Measurements from ENCODE around the gene ROBO1.

Gene ROBO1

GRCh38 chr3:79418855-79419621 is 348.8 kb downstream of the ROBO1 start:
- H3K27me3 ChIP-seq (ENCODE audit: low read length), result no peaks in the 10 kb centered on the region
- H3K4me3 ChIP-seq (ENCODE audit: insufficient read depth, low read length, poor library complexity, severe bottlenecking), result no peak overlapping the region
- H3K9me2 ChIP-seq (replicated peaks; ENCODE audit: insufficient read depth, low read length), result no peaks in the 10 kb centered on the region
- no peak overlapping the region for H3K4me2 ChIP-seq (ENCODE audit: low read depth, low read length, poor library complexity, severe bottlenecking)
- H4K20me1 ChIP-seq (ENCODE audit: low read depth, low read length), result no peaks in the 10 kb centered on the region
- no peaks in the 10 kb centered on the region for H3K36me3 ChIP-seq (ENCODE audit: low read length)
- H3K27ac ChIP-seq (ENCODE audit: low read depth, low read length), result no peak overlapping the region
- no peaks in the 10 kb centered on the region for H3F3A ChIP-seq (ENCODE audit: insufficient read depth)
- H3K9ac ChIP-seq (ENCODE audit: low read length), result no peak overlapping the region
- H2AFZ ChIP-seq (ENCODE audit: low read depth, low read length, severe bottlenecking), result no peak overlapping the region
- TF ChIP-seq, protein P1, sequence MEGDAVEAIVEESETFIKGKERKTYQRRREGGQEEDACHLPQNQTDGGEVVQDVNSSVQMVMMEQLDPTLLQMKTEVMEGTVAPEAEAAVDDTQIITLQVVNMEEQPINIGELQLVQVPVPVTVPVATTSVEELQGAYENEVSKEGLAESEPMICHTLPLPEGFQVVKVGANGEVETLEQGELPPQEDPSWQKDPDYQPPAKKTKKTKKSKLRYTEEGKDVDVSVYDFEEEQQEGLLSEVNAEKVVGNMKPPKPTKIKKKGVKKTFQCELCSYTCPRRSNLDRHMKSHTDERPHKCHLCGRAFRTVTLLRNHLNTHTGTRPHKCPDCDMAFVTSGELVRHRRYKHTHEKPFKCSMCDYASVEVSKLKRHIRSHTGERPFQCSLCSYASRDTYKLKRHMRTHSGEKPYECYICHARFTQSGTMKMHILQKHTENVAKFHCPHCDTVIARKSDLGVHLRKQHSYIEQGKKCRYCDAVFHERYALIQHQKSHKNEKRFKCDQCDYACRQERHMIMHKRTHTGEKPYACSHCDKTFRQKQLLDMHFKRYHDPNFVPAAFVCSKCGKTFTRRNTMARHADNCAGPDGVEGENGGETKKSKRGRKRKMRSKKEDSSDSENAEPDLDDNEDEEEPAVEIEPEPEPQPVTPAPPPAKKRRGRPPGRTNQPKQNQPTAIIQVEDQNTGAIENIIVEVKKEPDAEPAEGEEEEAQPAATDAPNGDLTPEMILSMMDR (IDR thresholded peaks at IDR 0.05; ENCODE audit: insufficient read depth, low read length, poor library complexity, severe bottlenecking), result no peak
- TF ChIP-seq EZH2phosphoT487 (conservative IDR thresholded peaks at IDR 0.05; ENCODE audit: low read length), result no peak
- no peaks in the 10 kb centered on the region for H3K9me3 ChIP-seq (ENCODE audit: insufficient read depth, low read length)
- no peaks in the 10 kb centered on the region for H3K79me2 ChIP-seq (ENCODE audit: insufficient read depth, low read length)

DNA sequence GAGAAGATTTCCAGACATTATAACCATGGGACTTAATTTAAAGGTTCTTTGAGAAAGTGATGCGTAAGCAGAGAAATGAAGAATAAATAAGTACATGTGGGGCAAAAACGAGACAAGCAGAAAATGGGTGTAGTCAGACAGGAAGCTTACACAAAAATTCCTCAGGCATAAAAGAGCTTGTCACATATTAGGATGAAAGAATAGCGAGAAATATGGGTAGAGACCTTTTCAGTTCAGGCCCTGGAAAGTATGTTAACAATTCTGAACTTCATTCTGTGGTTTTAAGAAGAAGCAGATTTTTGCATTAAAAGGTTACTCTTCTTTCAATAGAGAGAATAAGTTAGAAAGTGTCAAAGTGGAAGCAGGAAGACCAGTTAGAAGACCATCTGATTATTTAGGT is 352.4 kb downstream of the ROBO1 start:
- no peaks in the 10 kb centered on the region for H4K20me1 ChIP-seq (ENCODE audit: low read depth, low read length)
- no peak overlapping the region for H2AFZ ChIP-seq (ENCODE audit: low read depth, low read length, severe bottlenecking)

GRCh38 chr3:79414806-79415205 is 353.0 kb downstream of the ROBO1 start:
- Histone ChIP-seq H3K4me3 (ENCODE audit: insufficient read depth, low read length, poor library complexity, severe bottlenecking) (no peak overlapping the region), H3K36me3 (ENCODE audit: low read length) (no peaks in the 10 kb centered on the region), H2AFZ (ENCODE audit: low read depth, low read length, severe bottlenecking) (no peak overlapping the region), H3K9me2 (replicated peaks; ENCODE audit: insufficient read depth, low read length) (no peaks in the 10 kb centered on the region), H3K79me2 (ENCODE audit: insufficient read depth, low read length) (no peaks in the 10 kb centered on the region), H3K27me3 (ENCODE audit: low read length) (no peaks in the 10 kb centered on the region), H3K4me2 (ENCODE audit: low read depth, low read length, poor library complexity, severe bottlenecking) (no peak overlapping the region), H3F3A (ENCODE audit: insufficient read depth) (no peaks in the 10 kb centered on the region), H4K20me1 (ENCODE audit: low read depth, low read length) (no peaks in the 10 kb centered on the region), H3K27ac (ENCODE audit: low read depth, low read length) (no peak overlapping the region), H3K9me3 (ENCODE audit: insufficient read depth, low read length) (no peaks in the 10 kb centered on the region), H3K9ac (ENCODE audit: low read length) (no peak overlapping the region)
- TF ChIP-seq EZH2phosphoT487 (conservative IDR thresholded peaks at IDR 0.05; ENCODE audit: low read length), result no peak
- TF ChIP-seq, protein P1 (IDR thresholded peaks at IDR 0.05; ENCODE audit: insufficient read depth, low read length, poor library complexity, severe bottlenecking), result no peak

More for the DNA sequence above, 352.4 kb downstream of the ROBO1 start:
- no peak overlapping the region for H3K9ac ChIP-seq (ENCODE audit: low read length)
- H3K9me2 ChIP-seq (replicated peaks; ENCODE audit: insufficient read depth, low read length), result no peaks in the 10 kb centered on the region
- H3K4me3 ChIP-seq (ENCODE audit: insufficient read depth, low read length, poor library complexity, severe bottlenecking), result no peak overlapping the region
- H3K79me2 ChIP-seq (ENCODE audit: insufficient read depth, low read length), result no peaks in the 10 kb centered on the region
- H3K9me3 ChIP-seq (ENCODE audit: insufficient read depth, low read length), result no peaks in the 10 kb centered on the region
- no peaks in the 10 kb centered on the region for H3K27me3 ChIP-seq (ENCODE audit: low read length)
- no peak overlapping the region for H3K4me2 ChIP-seq (ENCODE audit: low read depth, low read length, poor library complexity, severe bottlenecking)
- no peak overlapping the region for H3K27ac ChIP-seq (ENCODE audit: low read depth, low read length)
- H3F3A ChIP-seq (ENCODE audit: insufficient read depth), result no peaks in the 10 kb centered on the region
- no peaks in the 10 kb centered on the region for H3K36me3 ChIP-seq (ENCODE audit: low read length)
- TF ChIP-seq, protein P1 (IDR thresholded peaks at IDR 0.05; ENCODE audit: insufficient read depth, low read length, poor library complexity, severe bottlenecking), result no peak
- no peak for TF ChIP-seq EZH2phosphoT487 (conservative IDR thresholded peaks at IDR 0.05; ENCODE audit: low read length)
